GM21528 (cell line): ENCODE results near the gene PPP2R2B.

Source experiments
- ATAC-seq: cut with Tn5 transposase; IDR thresholded peaks from one replicate; pipeline ENCODE4 v1.9.1; 2021; ENCODE audit warnings: mild to moderate bottlenecking, moderate library complexity; ENCODE audit not compliant: unreplicated experiment, low FRiP score

The PPP2R2B gene

GRCh38 chr5:146828385-146828784 lies 50.2 kb downstream of the PPP2R2B start:
- no peak for ATAC-seq

DNA sequence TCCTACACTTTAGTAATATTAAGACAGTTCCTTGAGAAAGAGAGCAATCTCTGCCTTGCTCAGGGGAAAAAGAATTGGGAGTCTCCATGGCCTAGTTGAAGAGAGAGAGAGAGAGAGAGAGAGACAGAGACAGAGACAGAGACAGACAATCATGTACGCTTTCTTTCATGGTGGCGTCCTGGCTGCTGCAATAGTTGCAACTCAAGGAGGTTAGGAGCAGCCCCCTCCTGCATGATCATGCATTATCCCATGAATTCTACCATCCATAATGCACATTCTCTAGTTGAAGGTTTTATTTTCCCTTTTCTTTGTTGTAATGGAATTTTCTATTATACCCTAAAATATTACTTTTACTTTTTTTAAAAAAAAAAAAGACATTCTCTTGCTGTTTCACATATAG lies 50.7 kb downstream of the PPP2R2B start:
- no peak for ATAC-seq

DNA sequence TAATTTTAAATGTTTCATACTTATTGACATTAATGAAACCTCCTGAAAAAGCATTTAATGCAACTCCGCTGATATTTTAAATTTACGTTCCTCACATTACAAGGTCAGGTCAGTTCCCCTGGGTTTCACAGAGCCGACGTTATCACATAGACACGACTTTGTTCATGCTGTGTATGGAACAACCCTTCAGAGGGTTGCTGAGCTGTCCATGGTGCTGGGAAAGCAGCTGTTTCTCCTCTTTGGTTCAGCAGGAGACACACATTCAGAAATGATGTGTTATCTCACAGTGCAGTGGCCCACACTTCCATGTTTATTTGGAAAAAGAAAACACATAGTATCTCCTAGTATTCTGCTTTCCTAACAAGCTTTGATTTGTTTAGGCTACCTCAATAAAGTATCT lies 53.5 kb downstream of the PPP2R2B start:
- ATAC-seq = no peak

DNA sequence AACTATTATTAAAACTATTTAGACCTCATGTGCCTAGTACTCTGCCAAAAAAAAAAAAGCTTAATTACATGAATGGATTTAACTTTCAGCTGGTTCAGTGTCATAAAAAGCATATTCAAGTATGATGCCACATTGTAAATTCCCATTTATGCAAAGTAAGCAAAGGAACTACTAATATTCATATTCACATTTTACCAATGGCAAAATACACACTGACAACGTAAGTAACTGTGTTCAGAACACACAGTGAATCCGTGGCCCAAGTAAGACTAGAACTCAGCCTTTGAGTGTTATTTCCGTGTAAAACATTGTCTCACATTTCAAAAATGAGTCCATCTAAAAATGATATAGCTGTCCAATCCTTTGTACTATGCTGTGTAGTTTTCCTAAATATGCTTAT lies 56.8 kb downstream of the PPP2R2B start:
- no peak for ATAC-seq

DNA sequence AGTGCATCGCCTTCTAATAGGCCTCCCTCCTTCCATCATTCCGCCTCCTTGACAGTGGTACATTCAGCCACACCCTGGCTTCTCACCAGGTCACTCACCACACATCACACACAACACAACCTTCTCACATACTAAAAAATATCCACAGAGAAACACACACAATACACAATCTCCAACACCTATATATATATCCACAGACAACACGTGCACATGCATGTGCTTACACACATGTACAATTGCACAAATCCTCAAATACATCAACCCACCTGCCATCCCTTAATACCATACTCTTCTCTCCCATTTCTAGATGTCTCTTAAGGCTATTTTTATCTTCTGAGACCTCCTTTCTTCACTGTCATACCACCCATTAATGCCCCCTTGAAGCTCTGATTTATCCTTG lies 57.6 kb downstream of the PPP2R2B start:
- no peak for ATAC-seq

DNA sequence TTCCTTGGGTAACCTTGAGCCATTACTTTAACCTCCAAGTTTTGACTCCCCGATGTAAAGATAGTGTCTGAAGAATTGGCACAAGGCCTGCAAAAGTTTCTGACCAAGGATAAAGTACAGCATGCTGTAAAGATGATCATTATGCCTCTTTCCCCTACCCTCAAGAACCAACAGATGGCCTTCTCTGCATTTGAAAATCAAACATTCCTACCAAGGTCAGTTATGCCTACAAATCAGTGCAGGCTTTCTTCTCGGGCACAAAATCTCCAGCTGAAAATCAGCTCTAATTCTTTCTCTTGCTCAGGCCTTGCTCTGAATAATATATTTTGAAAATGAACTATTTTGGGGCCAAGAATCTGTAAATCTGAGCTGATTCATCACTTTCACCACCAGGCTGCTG lies 59.7 kb downstream of the PPP2R2B start:
- no peak for ATAC-seq

DNA sequence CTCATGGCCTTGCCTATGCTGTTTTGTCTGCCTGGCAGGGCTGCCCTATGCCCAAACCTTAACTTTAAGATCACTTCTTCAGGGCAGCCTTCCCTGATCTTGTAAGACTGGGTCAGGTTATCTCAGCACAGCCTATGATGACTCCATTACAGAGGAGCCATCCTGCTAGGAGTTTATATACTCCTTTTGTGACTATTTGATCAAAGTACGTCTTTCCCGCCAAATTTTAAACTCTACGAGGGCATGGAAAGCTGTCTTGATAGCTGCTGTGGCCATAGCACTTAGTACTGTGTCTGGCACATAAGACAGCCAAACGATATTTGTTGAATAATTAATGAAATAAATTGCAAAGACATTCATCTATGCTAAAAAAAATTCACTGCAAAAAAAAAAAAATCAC lies 60.6 kb downstream of the PPP2R2B start:
- no peak for ATAC-seq

DNA sequence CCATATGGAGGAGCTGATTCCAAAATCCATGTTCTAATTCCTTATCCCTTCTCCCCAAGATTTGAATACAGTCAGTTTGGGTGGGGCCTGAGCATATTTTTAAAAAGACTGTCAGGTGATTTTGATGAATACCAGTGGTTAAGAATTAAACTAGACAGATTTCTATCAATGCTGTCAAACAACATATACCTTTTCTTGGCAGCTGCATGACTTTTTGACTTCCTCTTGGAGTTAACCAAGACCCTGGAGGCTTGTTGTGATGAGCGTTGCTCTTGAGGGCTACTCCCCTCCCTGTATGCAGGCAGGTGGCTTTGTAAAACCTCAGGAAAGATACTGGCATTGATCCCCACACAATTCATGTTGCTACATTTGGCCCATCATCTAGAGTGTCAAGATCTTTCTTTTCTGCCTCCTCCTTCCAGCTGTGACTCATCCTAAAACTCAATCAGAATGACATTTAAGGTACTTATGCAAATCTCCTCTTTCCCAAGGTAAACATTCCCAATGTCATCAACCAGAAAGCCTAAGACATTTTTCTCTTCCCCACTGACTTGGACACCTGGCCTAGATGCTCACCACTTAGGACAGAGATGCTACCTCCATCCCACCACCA lies 61.7 kb downstream of the PPP2R2B start:
- ATAC-seq = no peak

DNA sequence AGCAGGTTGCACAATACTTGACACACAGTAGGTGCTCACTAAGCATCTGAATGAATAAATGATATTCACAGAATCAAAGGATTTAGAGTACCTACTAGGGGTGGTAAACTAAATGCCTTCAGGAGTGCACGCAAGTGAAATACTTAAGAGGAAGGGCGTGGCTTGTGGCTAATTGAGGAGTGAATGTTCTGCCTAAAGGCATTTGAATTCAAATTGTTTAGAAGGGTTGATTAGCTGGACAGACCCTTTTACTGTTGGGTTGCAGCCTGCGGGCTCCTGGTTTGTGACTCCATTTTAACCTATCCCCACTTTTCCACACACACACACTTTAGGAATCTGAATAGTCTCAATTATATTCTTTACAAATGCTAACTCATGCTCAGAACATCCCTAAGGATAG lies 63.1 kb downstream of the PPP2R2B start:
- no peak for ATAC-seq

- ATAC-seq = no peak
Observed at GRCh38 chr5:146813346-146814157, 65.0 kb downstream of the PPP2R2B start.

- no peak for ATAC-seq
Observed at GRCh38 chr5:146805081-146805480, 73.5 kb downstream of the PPP2R2B start.

- no peak for ATAC-seq
Observed at GRCh38 chr5:146802945-146803522, 75.5 kb downstream of the PPP2R2B start.

DNA sequence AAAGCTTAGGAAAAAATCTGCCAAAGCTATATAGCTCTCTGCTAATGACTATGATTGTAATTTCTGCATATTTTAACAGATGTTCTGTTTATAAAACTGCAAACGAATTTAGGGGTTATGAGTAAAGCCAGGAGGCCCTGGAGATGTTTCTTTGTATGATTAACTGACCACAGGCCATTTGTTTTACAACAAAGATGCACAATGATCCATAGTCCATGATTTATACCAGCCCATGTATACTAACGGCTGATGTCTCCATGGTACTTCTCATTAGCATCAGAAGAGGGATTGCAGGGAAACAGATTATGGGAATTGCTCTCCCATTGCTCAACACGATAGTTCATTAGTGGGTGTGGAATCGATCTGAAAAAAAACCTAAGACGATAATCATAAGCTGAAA lies 78.9 kb downstream of the PPP2R2B start:
- no peak for ATAC-seq

DNA sequence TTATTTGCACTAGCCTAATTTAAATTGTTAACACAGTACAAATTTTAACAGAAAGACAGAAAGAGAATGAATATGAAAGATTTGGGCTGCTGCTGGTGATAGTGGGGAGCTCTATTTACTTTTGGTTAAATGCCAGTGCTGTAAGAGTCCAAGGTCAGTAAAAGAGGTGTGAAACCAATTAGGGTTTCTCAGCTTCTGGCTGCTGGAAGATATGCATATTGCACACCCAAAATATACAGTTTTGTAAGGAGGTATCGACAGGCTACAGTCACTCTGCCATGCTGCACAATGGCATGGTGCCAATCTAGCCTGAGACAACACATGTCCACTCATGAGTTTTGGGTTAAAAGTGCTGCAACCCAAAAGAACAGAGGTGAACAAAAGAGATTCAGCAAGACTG lies 79.3 kb downstream of the PPP2R2B start:
- no peak for ATAC-seq

DNA sequence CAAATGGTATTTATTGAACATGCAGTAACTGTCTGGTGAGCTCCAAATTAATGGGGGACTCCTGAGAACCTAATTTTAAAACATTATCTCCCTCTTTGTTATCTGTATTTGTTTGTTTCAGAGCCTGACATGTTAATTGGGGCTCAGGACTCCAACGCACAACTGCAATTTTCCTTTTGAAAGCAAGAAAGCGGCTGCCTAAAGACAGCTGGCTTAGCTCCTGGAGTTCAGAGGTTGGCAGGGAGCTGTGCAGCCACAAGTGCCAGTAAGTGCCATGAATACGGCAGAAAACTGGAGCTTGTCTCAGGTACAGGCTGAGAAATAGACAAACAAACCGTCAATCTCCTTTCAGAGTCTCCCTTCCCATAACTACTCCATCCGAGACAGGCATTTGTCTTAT lies 80.9 kb downstream of the PPP2R2B start:
- ATAC-seq = no peak

GRCh38 chr5:146796911-146797310 lies 81.6 kb downstream of the PPP2R2B start:
- ATAC-seq = no peak

- ATAC-seq = no peak
Observed at GRCh38 chr5:146796144-146796543, 82.4 kb downstream of the PPP2R2B start.

DNA sequence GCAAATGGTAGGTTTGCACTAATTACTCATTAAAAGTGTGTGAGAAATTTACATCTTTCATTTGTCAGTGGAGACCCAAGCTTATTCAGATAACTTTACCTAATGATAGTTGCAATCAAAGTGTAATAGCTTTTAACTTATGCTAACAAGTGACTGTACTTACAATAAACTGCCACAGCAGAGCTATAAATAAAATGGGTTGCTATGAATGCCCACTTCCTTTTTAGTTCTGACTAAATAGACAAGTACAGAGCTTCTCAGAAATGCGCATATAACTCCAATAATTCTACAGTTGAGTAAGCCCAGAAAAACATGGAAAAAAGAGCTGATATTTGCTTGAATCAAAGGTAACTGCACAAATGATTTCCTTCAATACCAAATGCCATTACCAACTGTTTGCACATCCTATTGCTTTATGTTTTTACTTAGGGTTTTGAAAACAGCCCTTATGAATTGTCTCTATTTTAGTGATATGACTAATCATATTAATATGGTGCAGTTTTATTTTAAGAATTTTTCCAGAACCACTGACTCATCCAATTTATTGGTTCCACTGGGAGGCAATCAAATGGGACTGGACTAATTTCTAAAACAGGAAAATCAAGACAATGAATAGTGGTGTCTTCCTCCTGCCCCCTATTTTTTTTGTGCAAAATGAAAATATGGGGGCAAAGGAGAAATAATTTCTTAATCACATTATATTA lies 84.1 kb downstream of the PPP2R2B start:
- no peak for ATAC-seq

DNA sequence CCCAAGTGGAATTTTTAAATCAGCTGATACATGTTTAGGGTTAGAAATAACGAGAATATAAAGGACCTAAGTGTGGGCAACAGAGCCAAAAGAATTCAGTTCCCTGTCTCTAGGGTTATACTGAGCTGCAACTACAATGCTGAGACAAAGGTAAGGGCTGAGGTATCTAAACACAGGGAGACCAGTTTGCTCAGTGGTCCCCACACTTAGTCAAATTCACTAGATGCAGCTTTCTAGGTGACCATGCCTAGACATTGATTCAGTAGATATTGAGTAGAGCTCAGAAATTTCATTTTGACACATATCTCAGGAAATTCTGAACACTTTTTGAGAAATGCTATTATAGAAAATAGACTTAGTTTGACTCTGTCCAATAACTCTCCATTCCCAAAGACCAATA lies 84.8 kb downstream of the PPP2R2B start:
- ATAC-seq = no peak

- no peak for ATAC-seq
Observed at GRCh38 chr5:146791471-146791870, 87.1 kb downstream of the PPP2R2B start.
